ELF-1 (cell line): ENCODE measurements around the gene GNAQ.
"Not testable (repeated sequence)": the region's sequence is repeated elsewhere in the genome, so short reads cannot be mapped to it uniquely, and the experiment has no call there.

ENCODE experiments used
- DNase-seq: peaks from one replicate; pipeline ENCODE4 v3.0.0-alpha.2; 2016; ENCODE audit warnings: low read depth, low spot score

The GNAQ gene

GRCh38 chr9:77702521-77703390 is 328.9 kb downstream of the GNAQ start:
- not testable (repeated sequence) for DNase-seq

GRCh38 chr9:77697238-77697984 is 334.2 kb downstream of the GNAQ start:
- no peak for DNase-seq

DNA sequence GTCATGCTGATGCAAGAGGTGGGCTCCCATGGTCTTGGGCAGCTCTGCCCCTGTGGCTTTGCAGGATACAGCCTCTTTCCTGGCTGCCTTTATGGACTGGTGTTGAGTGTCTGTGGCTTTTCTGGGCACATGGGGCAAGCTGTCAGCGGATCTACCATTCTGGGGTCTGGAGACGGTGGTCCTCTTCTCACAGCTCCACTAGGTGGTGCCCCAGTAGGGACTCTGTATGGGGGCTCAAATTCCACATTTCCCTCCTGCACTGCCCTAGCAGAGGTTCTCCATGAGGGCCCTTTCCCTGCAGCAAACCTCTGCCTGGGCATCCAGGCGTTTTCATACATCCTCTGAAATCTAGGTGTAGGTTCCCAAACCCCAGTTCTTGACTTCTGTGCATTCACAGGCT is 340.9 kb downstream of the GNAQ start:
- not testable (repeated sequence) for DNase-seq

GRCh38 chr9:77690119-77690518 is 341.5 kb downstream of the GNAQ start:
- not testable (repeated sequence) for DNase-seq

- peak; percentile 10 for DNase-seq
Measured at GRCh38 chr9:77687737-77688136, 343.9 kb downstream of the GNAQ start.

GRCh38 chr9:77680581-77680980 is 351.0 kb downstream of the GNAQ start:
- DNase-seq = no peak

DNA sequence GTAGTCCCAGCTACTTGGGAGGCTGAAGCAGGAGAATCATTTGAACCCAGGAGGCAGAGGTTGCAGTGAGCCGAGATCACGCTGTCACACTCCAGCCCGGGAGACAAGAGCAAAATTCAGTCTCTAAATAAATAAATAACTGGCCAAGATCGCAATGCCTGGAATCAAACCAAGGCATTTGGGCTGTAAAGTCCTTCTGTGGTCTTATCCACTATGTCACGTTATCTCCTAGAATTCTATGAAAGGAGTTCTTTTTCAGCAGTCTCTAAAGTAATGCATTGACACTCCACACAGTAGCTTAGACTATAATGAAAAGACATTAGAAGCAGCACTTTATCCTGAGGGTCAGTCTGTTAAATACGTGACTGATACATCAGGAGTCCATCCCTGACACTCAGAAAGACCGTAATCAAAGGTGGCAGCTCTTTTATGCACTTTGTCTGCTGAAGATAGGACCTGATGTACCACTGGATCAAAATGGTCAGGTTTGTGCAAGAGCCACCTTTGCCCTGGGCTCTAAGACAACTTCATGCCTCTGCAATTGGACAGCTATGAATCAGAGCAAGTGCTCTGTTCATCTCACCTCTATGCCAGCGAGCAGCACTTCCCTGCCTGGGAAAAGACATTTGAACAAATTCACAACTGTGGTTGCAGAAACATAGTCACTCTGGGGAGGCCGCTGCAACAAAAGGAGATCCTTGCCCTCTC is 351.8 kb downstream of the GNAQ start:
- DNase-seq = no peak

- no peak for DNase-seq
Measured at GRCh38 chr9:77679088-77679487, 352.5 kb downstream of the GNAQ start.

- DNase-seq = no peak
Measured at GRCh38 chr9:77677957-77678535, 353.6 kb downstream of the GNAQ start.

DNA sequence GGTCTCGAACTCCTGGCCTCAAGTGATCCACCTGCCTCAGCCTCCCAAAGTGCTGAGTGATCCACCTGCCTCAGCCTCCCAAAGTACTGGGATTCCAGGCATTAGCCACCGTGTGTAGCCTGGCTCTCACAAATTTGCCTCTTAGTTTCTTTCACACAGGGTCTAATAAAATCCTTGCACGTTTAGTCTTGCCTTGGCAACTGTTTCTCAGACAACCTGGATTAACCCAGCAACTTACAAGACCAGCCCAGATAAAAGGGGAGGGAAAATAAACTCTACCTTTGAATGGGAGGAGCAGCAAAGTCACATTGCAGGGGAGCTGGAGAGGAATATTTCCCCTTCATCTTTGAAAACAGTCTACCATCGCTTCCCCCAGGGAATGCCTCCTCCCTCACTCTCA is 354.2 kb downstream of the GNAQ start:
- no peak for DNase-seq

- DNase-seq = no peak
Measured at GRCh38 chr9:77673941-77674791, 357.4 kb downstream of the GNAQ start.

GRCh38 chr9:77672183-77672582 is 359.4 kb downstream of the GNAQ start:
- no peak for DNase-seq

- DNase-seq = no peak
Measured at GRCh38 chr9:77667151-77667550, 364.5 kb downstream of the GNAQ start.
